ENCODE data around the gene COLGALT1.

Gene COLGALT1

DNA sequence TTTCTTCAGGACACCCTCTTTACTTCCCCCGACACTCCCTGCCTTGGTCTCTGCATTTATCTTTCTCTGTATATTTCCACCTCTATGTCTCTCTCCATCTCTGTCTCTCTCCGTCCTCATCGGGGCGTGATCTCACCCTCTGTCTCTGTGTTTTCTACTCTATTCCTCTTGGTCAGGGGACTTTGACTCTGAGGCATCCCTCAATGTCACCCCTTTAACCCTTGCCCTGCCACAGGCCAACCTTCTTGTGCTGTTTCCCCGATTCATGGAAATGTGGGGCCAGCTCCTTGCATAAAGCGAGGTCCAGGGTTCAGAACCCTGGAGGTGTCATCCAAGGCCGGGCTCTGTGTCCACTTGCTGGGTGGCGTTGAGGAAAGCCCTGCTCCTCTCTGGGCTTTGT is 46.8 kb downstream of the COLGALT1 start:
- DNase-seq: no peak

DNA sequence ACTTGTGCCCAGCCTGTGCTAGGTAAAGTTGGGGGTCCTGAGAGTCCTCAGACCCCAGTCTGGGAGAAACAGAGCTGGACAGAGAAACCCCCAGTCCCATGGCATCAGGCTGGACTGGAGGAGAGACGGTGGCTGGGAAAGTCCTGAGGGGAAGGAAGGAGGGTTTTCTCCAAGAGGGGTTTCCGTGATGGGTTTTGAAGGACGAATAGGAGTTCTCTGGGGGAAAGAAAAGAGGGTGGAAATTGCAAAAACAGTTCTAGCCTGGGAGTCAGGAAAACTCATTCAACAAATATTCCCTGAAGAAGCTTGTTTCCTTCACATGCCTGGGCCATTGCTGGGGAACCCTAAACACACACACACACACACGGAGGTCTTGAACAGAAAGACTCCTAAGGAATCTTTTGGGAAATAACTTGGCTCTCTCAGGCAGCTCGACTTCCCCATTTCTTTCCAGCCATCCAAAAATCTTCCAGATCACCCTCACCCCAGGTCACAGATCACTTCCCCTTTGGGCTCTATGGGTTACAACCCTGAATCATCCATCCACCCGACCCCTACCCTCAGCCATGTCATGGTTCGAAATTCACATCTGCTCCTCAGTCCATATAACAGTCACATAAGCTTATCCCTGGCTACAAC is 47.5 kb downstream of the COLGALT1 start:
- no peak for DNase-seq

DNA sequence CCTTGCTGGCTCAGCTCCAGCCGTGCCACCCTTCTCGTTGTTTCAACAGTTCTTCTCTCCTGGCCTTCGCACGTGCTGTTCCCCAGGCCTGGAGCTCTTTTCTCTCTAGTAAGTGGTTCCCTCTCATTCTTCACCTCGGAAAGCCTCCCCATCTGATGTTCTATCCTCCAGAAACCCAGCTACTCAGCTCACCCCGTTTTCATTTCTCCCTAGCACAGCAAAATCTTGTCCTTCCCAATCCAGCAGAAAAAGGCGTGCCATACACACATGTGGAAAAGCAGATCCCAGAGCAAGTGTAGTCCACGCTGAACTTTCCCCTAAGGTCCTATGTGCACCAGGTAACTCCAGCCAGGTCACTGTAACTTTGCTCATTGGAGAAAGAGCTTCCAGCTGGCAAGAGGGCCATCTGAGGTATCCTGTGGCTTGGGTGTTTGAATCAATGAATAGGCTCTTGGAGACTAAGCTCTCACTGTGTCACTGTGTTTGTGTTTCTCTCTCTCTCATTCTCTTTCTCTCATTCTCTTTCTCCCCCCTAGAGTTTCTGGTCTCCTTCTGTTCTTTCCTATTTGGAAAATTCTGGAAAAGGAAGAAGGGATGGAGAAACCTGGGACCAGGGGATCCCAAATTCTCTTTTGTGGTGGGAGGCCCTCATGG is 49.0 kb downstream of the COLGALT1 start:
- no peak for DNase-seq

DNA sequence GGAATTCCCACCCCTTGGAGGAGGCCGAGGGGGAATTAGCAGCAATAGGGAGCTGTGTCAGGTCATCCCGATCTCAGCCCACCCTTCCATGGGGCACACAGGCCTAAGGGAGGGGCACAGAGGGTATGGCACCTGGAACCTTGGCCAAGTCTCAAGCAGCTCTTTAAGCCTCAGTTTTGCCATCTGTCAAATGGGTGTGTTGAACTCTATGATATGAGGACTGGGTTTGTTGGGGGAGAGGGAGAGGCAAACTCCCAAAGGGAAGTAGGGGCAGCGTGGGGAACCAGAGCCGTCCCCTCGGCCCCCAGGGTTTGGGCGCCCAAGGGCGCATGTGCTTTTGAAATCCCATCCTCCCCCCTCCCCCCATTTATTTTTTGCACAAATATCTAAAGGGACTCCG is 49.7 kb downstream of the COLGALT1 start:
- no peak for DNase-seq

DNA sequence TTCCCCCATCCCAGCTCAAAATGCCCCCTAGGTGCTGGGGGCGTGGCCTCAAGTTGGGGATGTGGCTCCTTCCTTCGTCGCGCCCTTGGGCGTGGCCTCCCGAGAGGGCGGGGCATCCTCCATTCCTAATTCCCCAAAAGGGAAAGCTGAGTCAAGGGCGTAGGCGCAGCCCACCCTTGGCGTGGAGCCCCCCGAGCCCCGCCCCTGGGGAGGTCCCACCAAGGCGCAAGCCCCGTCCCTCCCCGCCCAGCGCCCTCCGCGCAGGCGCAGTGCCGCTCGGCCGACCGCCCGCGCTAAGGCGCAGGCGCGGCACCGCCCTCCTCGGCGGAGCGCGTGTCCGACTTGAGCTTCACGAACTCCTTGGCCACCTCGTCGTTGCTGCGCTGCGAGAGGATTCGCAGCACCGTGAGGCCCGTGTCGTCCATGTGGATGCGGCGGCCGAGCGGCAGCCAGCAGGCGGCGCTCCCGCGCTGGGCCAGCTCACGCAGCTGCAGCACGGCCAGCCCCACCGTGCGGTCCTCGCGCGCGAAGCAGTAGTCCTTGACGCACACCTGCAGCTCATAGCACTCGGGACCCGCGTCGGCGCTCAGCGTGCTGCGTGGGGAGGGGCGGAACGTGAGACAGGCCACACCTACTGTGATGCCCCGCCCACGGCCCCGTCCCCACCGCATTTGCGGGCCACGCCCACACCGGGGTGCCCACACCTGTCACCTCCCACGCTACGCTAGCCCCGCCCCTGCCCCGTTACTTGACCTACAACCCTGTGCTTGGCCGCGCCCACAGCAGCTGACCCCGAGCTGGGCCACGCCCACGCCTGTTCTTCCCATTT is 50.5 kb downstream of the COLGALT1 start:
- DNase-seq: no peak

DNA sequence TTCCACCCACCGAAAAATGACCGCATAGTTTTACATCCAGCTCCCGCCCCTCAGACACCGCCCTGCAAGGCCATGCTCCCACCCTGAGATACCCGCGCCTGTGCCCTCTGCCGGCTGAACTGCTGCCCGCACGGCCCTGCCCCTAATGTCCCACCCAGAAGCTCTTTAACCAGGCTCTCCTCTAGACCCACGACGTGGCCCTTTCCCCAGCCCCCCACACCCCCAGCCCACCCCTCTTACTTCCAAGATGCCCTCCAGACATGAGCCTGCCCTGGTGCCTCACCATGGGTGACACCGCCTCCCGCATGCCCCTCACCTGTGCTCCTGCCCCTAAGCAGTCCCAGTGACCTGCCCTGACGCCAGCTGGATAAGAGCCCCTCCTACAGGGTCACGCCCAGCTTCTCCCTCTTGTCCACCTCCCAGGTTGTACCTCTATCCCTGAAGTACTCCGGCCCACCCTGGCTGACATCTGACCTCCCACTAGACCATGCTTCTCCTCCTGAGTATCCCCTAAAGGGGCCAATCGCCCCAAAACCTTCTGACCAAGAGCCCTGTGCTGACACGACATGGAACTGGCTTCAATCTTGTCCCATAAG is 51.2 kb downstream of the COLGALT1 start:
- DNase-seq: no peak

DNA sequence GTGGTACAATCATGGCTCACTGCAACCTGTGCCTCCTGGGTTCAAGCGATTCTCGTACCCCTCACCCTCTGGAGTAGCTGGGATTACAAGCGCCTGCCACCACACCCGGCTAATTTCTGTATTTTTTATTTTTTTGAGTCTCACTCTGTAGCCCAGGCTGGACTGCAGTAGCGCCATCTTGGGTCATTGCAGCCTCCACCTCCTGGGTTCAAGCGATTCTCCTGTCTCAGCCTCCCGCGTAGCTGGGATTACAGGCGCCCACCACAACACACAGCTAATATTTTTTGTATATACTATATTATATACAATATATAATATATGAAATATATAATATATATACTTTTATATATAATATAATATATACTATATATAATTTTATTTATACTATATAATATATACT is 52.5 kb downstream of the COLGALT1 start:
- no peak for DNase-seq

DNA sequence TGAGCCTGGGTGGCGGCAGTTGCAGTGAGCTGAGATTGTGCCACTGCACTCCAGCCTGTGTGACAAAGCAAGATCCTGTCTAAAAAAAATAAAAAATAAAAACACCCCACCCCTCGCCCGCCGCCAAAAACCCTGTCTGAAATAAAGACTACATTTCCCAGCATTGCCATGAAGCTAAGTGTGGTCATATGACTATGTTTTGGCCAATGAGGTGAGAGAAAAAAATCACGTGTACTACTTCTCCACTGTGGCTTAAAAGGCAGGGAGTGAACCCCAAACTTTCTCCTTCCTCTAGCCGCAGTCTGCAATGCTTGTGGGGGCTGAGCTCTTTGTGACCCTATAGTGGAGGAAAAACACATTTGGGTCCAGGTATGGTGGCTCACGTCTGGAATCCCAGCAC is 54.9 kb downstream of the COLGALT1 start:
- no peak for DNase-seq

DNA sequence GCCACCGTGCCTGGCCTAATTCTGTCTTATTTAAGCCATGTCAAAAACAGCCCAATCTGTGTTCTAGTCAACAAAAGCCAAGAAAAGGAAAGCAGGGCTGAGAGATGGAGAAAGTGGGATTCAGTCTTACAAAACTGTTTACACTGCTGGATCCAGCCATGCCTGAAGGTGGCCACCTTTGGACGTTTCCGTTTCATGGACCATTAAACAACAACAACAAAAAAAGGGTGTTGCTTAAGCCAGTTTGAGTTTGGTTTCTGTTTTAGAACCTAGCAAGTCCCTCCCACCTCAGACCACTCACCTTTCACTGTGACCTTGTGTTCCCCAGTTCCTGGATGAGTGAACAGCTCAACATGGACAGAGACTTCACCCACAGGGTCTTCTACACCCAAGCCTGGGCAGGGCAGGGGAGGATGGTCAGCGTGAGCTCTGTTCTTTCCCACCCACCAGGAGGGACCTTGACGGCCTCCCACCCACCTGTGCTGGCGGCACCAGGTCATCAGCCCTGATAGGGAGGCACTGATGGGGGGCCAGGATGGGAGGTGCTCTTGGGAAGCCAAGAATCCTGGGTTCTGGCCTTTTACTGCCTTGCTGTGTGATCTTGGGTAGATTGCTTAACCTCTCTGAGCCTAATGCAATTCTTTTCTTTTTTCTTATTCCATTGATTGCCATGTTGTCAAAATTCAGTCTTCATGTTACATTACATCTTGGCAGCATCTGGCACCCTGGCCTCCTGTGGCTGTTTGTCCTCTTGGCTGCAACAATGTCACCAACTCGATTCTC is 56.2 kb downstream of the COLGALT1 start:
- no peak for DNase-seq

DNA sequence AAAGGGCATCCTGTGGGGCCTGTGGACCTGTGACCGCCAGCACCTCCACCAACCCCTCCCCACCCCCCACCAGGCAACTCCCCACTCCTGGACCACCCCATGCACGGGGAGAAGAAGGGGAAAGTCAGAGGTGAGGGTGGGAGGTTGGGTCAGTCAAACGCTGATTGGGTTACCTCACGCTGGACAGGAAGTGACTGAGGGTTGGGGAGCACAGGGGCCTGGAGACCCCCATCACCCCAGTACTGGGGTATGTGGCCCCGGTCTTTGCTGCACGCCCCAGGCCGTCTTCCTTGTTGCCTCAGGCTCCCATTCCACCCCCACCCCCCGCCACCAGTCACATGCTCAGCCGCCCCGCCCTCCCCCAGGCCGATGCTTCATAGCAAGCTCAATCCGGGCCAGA is 59.0 kb downstream of the COLGALT1 start:
- DNase-seq: no peak

DNA sequence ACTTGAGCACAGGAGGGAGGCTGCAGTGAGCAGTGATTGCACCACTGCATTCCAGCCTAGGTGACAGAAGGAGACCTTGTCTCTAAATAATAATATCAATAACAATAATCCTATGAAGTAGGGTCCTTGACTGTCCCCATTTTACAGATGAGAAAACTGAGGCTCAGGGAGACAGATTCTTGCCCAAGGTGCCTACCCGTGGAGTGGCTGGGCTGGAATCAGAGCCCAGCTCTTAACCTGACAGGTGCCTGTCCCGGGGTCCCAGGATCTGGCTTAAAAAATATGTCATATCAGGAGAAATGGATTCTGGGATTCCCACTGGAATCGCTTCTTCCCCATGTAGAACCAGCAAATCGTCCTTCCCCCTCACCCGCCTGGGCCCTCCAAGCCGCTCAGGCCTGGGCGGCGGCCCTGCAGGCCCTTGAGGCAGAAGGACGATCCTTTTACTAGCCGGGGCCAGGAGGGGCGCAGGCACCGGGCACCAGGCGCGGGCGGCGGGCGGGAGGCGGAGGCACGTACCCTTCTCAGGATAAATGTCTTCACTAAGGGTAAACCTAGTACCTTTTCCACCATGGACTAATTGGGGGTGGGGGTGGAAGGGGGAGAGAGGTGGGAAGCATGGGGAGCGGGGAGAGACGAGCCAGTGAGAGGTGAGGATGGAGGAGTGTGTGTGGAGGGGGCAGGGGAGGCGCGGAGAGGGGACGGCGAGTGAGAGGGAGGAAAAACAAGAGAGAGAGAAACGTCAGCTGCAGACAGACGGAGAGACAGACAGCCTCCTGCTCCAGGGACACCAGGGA is 60.6 kb downstream of the COLGALT1 start:
- no peak for DNase-seq

DNA sequence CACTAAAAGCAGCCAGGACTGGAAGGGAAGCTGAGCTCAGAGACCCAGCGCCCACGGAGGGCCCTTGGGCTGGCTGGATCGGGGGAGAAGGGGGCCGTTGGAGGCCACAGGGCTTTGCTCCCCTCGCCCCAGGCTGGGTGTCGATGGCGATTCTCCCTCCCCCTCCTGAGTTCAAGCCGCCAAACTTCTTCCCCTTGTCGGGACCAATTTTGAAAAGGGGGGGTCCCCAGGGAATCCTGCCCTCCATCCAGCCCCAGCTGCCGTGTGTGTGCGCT is 61.2 kb downstream of the COLGALT1 start:
- no peak for DNase-seq

DNA sequence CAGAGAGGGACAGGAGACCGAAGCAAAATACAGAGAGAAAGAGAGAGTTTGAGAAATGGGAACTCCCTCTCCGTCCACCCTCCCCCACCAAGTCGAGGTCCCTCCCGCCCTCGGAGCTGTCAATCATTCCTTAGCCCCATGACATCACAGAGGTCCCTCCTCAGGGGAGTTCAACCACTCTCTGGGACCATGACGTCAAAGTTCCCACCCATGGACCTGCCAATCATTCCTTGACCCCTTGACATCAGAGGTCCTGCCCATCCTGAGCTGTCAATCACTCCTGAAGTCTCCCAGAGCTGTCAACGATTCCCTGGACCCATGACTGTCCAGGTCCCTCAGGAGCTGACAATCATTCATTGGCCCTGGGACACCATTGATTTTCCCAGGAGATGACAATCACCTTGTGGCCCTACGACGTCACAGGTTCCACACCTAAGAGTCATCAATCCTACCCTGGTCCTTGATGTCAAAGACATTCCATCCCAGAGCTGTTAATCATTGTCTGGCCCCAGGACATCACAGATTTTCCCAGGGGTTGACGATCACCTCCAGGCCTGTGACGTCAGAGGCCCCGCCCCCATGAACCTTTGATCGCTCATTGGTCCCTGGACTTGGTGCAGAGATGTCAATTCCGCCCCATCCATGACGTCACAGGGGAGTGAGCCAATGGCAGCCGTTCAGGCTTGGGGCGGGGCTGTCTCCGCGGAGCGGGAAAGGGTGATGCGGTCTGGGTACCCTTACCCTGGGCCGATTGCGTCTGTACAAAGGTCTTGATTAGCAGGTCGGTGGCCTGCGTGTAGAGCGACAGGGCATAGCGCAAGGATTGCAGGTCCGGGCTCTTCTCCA is 61.7 kb downstream of the COLGALT1 start:
- no peak for DNase-seq

DNA sequence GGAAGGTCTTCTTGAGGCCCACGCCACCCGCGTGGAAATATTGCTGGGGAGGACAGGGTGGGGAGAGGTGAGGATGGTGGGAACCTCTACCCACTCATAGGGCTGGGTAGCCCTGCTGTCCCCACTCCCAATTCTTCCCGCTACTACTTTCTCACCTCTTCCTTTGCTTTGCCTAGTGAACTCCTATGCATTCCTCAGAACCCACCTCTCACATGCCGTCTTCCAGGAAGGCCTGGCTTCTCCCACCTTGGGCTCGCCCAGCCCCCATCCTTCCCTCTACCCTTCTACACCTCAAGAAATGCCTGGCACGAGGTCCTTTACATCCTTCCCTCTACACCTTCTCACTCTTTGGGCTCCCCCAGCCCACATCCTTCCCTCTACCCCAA is 62.4 kb downstream of the COLGALT1 start:
- DNase-seq: no peak

DNA sequence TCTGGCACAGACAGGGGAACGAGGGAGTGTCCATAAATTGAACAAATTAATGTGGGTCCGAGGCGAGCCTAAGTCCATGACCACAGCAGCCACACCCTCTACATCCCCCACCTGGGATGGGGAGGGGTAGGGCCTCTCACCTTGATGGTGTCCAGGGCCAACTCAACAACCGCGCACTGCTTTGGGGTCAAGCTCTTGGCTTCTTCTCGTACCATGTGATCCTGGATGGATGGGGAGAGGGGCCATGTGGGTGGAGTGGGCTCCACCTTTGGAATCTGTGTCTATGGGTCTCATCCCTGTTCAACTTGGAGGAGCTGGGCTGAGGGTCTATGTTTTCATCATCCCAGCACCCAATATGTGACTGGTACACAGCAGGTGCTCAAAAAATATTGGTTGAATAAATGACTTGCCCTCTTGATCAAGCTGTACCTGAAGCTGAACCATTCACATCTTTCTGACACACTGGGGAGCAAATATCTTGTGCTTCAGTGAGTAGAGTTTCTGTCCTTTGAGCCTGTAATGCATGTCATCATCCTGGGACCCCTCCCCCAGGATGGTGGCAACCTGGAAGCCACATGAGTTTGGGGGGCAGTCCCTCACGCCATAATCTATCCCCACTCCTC is 62.9 kb downstream of the COLGALT1 start:
- no peak for DNase-seq

DNA sequence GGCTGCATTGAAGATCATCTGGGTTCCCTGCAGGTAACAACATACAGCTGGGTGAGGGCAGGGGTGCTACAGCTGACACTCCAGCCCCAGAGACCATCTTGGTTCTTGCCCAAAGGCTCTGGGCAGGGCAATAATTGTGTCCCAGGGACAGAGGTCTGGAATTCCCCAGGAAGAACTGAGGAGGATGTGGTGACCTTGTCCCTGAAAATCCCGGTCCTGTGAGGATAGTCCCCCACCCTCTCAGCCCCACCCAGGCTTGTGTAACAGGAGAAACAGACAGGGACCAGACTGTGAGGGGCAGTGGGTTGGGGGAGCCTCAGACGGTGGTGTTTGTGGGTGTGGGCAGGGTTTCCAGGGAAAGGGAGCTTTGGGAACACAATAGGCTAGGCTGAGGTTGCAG is 63.5 kb downstream of the COLGALT1 start:
- no peak for DNase-seq

DNA sequence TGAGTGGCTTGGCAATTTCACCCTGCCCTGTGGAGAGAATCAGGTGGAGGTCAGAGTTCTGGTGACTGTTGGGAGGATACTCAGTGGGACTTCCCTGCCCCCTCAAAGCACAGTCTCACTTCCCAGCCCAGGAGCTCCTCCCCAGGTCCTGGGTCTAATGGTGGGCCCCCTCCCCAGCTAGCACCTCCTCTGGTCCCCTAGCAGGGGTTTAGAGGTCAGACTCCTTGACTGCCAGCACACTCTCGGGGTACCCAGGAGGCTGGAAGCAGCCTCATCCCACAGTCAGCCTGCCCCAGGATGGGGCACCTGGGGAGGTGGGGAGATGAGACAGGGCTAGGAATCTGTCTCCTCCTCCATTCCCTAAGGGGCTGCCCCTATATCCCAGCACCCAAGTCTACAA is 65.2 kb downstream of the COLGALT1 start:
- DNase-seq: no peak

DNA sequence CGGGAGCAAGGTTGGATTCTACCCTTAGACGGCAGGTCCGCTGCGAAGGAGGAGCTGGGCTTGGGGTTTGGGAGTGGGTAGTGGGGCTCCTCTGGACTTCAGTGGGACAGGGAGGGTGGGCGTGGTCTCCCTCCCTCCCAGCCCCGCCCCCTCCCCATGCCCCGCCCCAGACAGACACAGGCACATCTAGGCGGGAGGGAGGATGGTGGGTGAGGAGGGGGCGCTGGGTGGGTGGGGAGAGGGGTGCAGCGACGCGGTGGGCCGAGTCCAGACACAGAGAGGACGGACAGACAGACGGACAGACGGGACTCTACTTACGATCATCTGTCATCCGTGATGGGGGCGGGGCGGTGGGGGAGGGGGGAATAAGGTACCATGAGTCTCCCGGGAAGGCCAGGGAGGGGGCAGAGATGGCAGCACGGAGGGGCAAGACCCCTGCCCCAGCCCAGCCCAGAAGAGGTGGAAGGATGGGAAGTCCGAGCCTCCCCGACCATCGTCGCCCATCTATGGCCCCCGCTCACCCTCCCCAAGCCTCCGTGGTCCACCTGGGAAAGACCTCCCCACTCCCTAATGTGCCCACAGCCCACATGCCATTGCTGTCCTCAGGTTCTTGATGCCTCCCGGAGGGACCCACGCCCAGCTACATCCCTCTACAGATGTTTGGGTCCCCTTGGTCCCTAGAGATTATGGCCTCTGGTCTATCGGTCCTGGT is 67.9 kb downstream of the COLGALT1 start:
- no peak for DNase-seq

DNA sequence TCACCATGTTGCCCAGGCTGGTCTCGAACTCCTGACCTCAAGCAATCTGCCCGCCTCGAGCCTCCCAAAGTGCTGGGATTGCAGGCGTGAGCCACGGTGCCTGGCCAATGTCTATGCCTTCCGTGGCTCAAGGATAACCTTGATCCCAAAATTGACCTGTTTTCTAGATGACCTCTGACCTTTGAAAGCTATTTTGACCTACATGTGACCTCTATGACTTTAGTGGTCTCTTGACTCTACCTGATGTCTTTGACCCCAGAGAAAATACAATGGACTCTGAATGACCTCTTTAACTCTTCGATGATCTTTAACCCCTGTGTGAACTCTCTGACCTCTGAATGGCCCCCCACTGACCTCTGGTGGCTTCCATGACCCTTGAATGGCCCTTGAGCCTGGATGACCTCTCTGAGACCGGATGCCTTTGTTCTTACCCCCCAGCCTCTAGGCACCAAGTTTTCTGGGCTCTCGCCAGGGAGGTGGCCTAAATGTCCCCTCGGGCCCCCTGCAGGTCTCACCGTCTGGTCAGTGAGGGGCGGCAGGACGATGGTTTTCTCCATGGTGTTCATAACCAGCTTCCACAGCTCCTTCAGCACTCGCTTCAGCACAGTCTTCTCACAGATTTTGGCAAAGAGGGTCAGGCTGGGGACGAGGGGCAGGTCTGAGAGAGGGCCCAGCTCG is 69.0 kb downstream of the COLGALT1 start:
- no peak for DNase-seq

DNA sequence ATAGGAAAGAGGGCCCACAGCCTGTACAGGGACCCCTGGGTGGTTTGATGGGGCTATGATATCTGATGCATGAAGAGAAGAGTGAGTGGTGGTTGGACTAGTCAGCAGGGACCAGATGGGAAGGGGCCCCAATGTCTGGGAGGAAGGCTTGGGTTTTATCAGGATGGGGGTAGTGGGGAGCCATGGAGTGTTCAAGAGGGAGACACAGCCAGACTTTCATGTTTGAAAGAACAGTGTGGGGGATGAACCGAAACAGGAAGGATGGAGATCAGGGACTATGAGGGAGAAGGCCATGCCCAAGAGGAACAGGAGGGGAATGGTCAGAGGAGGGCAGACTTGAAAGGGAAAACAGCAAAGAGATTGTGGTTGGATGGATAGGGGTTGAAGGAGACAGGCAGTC is 69.6 kb downstream of the COLGALT1 start:
- DNase-seq: no peak
